ENCODE results near the gene RYR3. TPM values are rescaled to one million over a fixed set of nuclear protein-coding genes. Genes with fewer than 3 reads are reported as not detected.
A peak's percentile ranks its signal among the peaks of the same experiment; 100 is the strongest.

Gene RYR3
- total RNA-seq, 2 experiments from 2014 or later: 0.06 to 0.32 TPM

DNA sequence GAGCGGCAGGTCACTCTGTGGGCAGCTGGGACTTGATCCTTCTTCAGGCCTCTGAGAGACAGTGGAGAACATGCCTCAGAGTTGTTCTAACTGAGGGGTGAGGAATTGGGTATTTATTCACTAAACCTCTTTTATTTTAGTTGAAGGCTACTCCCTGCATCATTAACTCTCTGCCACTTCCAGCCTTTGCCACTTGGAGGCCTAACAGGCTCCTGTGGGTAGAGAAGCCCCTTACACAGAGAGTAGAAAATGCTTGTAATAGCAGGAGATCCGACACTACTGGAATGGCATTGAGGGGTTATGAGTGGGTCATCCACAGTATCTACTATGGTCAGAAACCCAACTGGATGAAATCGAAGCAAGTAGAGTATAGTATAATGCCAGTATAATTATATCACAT lies 81.7 kb downstream of the RYR3 start:
- POLR2A ChIA-PET: interaction anchor here (0.6 to 1.1 kb wide), 2 partner anchors 19 to 342 kb away, joined by 3 to 9 read pairs; no protein-coding TSS in a partner anchor
- Histone ChIP-seq H3K9me2 (ENCODE audit: insufficient read depth, low read length) (no peaks in the 10 kb centered on the region), H3K4me1 (ENCODE audit: insufficient read depth, low read length, poor library complexity, severe bottlenecking) (no peaks in the 10 kb centered on the region), H3K9me3 (ENCODE audit: low read length) (no peaks in the 10 kb centered on the region), H3K4me2 (ENCODE audit: low read length) (no peak overlapping the region), H3K36me3 (ENCODE audit: insufficient read depth, low read length) (no peaks in the 10 kb centered on the region), H3K4me3 (ENCODE audit: low read depth, low read length, poor library complexity, severe bottlenecking) (no peak overlapping the region), H4K20me1 (ENCODE audit: insufficient read depth, low read length) (no peaks in the 10 kb centered on the region), H3K27ac (ENCODE audit: low read depth, low read length, poor library complexity, severe bottlenecking) (no peak overlapping the region), H3K79me2 (ENCODE audit: insufficient read depth, low read depth, low read length) (no peaks in the 10 kb centered on the region), H2AFZ (ENCODE audit: low read length) (no peak overlapping the region)
- CTCF ChIA-PET (ENCODE audit: unreplicated experiment): no interaction called here
- no peak for DNase-seq (ENCODE audit: low spot score)
- TF ChIP-seq CTCF (conservative IDR thresholded peaks at IDR 0.05; ENCODE audit: low read length) (0 out of 2 replicates have a peak, but pooled peaks have one; percentile 16), EZH2phosphoT487 (IDR thresholded peaks at IDR 0.05; ENCODE audit: borderline replicate concordance, low read depth, low read length) (no peak)
- intact Hi-C loops (cut with micrococcal nuclease; ENCODE audit: unreplicated experiment): no loop called here
- BruUV-seq (replicated peaks): no TSS peak

DNA sequence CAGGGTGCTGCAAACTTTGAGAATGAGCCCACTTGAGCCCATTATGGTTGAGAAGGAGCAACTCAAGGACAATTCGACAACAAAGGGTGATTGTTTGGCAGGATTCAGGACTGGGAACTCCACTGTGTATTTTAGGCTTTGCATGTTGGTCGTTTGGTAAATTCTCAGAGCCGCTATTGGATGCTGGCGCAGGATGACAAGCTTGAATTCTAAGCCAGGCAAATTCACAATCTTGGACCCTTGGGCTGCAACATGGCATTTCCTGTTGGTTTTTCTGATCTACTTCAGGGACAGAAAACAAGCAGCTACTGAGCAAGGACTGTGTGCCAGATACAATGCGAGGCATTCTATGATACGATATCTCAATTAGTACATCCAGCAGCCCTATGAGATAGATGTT lies 82.8 kb downstream of the RYR3 start:
- intact Hi-C loops (cut with micrococcal nuclease; ENCODE audit: unreplicated experiment): no loop called here
- BruUV-seq (replicated peaks): no TSS peak

More for the DNA sequence above, 82.8 kb downstream of the RYR3 start:
- no peak for DNase-seq (ENCODE audit: low spot score)
- Histone ChIP-seq H3K27ac (ENCODE audit: low read depth, low read length, poor library complexity, severe bottlenecking) (no peak overlapping the region), H3K4me3 (ENCODE audit: low read depth, low read length, poor library complexity, severe bottlenecking) (no peak overlapping the region), H3K4me2 (ENCODE audit: low read length) (no peak overlapping the region), H3K36me3 (ENCODE audit: insufficient read depth, low read length) (no peaks in the 10 kb centered on the region), H3K4me1 (ENCODE audit: insufficient read depth, low read length, poor library complexity, severe bottlenecking) (no peaks in the 10 kb centered on the region), H2AFZ (ENCODE audit: low read length) (no peak overlapping the region), H3K79me2 (ENCODE audit: insufficient read depth, low read depth, low read length) (no peaks in the 10 kb centered on the region), H3K9me3 (ENCODE audit: low read length) (no peaks in the 10 kb centered on the region), H4K20me1 (ENCODE audit: insufficient read depth, low read length) (no peaks in the 10 kb centered on the region), H3K9me2 (ENCODE audit: insufficient read depth, low read length) (no peaks in the 10 kb centered on the region)
- ChIA-PET POLR2A (interaction anchor here (0.6 to 1.1 kb wide), 2 partner anchors 20 to 311 kb away, joined by 3 to 5 read pairs; no protein-coding TSS in a partner anchor), CTCF (ENCODE audit: unreplicated experiment) (no interaction called here)
- no peak for TF ChIP-seq CTCF (conservative IDR thresholded peaks at IDR 0.05; ENCODE audit: low read length)
- TF ChIP-seq EZH2phosphoT487 (IDR thresholded peaks at IDR 0.05; ENCODE audit: borderline replicate concordance, low read depth, low read length): no peak

Data from OCI-LY7 (cell line).